ENCODE measurements around the gene STK33.

Gene STK33

GRCh38 chr11:8408151-8408941, 185.7 kb downstream of the STK33 start:
- DNase-seq, result no peak

DNA sequence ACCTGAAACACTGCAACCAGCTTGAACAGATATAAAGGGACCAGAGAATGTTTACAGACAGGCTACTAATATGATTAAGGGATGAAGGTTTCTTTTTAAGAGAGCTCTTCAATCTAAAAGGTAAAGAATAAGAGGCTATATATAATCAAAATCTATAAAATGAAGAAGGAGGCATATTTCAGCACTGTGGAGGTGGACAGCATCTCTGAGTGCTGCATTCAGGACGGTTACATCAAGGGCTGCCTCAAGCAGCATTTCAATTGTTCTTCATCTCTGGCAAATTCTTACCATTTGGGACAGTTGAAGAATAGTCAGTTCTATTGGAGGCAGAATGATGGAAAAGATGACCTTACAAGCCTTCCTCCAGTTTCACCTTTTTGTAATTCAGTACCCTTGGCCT, 190.7 kb downstream of the STK33 start:
- DNase-seq, result no peak

- no peak for DNase-seq
Observed at GRCh38 chr11:8392886-8393285, 201.1 kb downstream of the STK33 start.

- DNase-seq, result no peak
Observed at GRCh38 chr11:8392166-8392565, 201.9 kb downstream of the STK33 start.

- no peak for DNase-seq
Observed at GRCh38 chr11:8390851-8391612, 203.0 kb downstream of the STK33 start.

DNA sequence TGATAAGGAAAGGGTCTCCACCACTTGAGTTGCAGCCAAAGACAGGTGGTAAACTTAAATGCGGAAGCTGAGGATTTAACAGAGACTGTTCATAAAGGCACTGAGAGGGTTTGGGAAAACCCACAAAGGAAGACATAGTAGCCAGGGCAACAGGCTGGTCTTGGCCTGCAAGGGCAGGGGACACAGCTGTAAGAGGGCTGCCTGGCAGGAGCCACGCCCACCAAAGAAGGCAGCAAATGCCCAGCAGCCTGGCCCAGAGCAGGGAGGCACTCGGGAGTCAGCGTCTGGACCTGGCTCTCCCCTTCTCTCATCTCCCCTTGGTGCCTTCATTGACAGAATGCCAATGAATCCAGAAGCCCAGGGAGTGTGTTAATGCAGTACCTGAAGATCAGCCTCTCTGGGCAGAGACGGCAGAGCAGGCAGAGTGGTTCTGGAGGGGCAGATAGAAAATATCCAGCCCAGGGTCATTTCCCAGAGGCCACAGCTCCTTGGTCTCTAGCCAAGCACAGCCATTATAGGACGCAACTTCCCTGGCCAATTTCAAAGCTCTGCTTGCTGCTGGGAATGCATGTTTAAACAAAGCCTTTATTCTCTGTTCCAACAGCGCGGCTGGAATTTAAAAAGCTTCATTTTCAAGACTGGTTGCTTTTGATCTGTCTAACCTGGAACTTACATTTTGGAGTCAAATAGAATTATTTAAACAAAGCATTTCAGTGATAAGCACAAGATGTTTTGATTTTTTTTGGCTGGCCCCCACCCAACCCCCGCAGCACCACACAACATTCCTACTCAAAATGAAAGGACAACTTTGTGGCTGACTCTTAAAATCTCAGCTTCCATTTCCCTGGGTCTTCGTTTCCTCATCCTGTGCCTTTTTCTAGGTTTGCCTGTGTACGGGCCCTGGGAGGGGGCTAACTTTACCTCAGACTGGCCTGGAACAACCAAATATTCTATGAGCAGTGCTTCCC, 204.7 kb downstream of the STK33 start:
- DNase-seq, result no peak

DNA sequence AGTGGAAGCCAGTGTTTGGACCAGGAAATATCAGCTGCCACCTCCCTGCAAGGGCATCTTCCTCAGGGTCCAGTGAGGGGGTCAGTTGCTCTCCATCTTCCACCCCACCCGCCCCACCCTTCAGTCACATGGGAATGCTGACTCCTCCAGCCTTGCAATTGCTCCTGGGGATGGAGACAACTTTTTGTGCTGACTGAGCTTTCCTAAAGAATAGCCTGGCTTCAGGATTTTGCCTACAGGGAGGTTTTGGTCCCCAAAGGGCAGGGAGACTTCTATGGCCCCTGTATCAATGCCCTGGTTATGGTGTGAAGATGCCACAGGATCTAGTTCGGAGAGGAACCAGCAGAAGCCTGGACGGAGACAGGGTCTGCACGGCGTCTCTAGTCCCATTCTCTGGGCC, 206.3 kb downstream of the STK33 start:
- DNase-seq, result no peak

GRCh38 chr11:8387141-8387540, 206.9 kb downstream of the STK33 start:
- no peak for DNase-seq

- DNase-seq, result no peak
Observed at GRCh38 chr11:8386134-8386864, 207.7 kb downstream of the STK33 start.

GRCh38 chr11:8384199-8384821, 209.7 kb downstream of the STK33 start:
- peak; percentile 67 for DNase-seq

GRCh38 chr11:8383627-8384026, 210.4 kb downstream of the STK33 start:
- no peak for DNase-seq

GRCh38 chr11:8383227-8383626, 210.8 kb downstream of the STK33 start:
- DNase-seq, result no peak

DNA sequence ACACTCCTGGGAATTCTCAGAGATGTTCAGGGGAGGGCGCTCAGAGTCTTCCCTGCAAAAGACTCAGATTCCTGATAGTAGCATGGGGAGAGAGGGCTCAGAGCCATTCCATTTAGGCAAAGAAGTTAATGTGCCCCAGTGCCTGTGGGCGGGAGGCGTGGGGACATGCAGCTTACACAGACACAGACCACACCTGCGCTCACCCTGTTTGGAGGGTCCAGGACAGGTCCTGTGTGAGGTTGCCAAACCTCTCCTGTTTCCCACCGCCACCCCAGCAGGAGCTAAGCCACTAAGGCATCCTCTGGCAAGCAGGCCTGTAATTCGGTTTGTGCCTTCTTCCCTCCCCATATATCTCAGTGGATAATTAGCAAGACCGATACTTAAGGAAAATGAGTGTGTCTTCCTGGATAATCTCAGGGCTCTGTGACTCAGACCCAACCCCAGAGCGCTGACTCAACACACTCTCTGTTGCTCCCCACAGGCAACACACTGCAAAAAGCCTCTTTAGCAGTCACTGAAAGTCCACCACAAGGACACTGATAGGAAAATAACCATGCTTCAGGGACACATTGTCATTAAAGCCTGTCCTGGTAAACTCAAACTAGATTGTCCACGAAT, 211.5 kb downstream of the STK33 start:
- peak; percentile 20 for DNase-seq

GRCh38 chr11:8381871-8382396, 212.1 kb downstream of the STK33 start:
- no peak for DNase-seq

DNA sequence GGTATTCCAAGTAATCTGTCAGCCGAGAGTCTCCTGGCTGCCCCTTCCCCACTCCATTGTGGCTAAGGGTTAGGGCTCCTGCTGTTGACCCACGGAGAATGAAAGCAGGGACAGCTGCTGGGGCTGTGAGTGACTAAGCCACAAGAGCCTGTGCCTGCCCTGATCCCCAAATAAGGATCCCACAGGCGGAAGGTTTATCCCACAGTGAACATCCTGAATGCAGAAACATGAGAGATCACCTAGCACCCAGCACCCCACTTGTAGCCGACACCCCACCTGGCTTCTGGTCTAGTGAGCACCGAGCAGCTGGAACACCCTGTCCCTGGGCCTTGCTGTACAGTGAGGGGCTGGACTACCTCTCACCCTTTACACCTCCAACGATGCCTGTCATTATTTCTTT, 212.7 kb downstream of the STK33 start:
- no peak for DNase-seq

DNA sequence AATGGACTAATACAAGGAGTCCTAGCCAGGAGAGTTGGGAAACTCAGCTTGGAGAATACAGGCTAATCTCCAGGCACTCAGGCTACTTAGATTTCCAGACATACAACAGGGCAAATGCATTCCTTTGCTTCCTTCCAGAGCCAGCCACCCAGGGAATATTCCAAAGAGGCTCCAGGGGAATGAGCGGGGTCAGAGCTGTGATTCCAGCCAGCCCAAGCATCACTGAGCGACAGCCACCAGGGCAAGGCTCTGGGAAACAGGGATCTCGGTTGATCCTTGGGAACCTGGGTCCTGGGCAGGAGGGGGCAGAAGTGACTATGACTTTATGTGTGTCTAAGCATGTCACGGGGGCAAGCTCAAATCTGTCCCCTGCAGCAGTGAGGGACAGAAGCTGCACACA, 218.1 kb downstream of the STK33 start:
- no peak for DNase-seq

GRCh38 chr11:8375460-8375859, 218.6 kb downstream of the STK33 start:
- DNase-seq, result no peak

GRCh38 chr11:8374716-8375115, 219.3 kb downstream of the STK33 start:
- DNase-seq, result no peak

GRCh38 chr11:8373519-8374432, 220.3 kb downstream of the STK33 start:
- DNase-seq, result no peak
